Astrocyte of the spinal cord (primary cell): ENCODE measurements around the gene TRIP6.
A peak's percentile ranks its signal among the peaks of the same experiment; 100 is the strongest.

Experiments
- DNase-seq: peaks from one replicate; pipeline ENCODE4 v3.0.0; 2011; ENCODE audit warnings: low read depth, low spot score
- H3K4me3 ChIP-seq: 2 replicates; pipeline ENCODE4 v1.5.1; 2011; ENCODE audit warnings: low read depth, mild to moderate bottlenecking, low read length, moderate library complexity
- in situ Hi-C: cut with HindIII; loops from 2 replicates; pipeline ENCODE4 v1.10.0; 2017; ENCODE audit warnings: low sequenced_read_pairs
- TF ChIP-seq, protein P1 (sequence below): IDR thresholded peaks from 2 replicates; pipeline ENCODE4 v1.5.1; 2012; ENCODE audit warnings: low read depth, mild to moderate bottlenecking, low read length, inconsistent platforms

TRIP6 gene, protein sequence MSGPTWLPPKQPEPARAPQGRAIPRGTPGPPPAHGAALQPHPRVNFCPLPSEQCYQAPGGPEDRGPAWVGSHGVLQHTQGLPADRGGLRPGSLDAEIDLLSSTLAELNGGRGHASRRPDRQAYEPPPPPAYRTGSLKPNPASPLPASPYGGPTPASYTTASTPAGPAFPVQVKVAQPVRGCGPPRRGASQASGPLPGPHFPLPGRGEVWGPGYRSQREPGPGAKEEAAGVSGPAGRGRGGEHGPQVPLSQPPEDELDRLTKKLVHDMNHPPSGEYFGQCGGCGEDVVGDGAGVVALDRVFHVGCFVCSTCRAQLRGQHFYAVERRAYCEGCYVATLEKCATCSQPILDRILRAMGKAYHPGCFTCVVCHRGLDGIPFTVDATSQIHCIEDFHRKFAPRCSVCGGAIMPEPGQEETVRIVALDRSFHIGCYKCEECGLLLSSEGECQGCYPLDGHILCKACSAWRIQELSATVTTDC

DNA sequence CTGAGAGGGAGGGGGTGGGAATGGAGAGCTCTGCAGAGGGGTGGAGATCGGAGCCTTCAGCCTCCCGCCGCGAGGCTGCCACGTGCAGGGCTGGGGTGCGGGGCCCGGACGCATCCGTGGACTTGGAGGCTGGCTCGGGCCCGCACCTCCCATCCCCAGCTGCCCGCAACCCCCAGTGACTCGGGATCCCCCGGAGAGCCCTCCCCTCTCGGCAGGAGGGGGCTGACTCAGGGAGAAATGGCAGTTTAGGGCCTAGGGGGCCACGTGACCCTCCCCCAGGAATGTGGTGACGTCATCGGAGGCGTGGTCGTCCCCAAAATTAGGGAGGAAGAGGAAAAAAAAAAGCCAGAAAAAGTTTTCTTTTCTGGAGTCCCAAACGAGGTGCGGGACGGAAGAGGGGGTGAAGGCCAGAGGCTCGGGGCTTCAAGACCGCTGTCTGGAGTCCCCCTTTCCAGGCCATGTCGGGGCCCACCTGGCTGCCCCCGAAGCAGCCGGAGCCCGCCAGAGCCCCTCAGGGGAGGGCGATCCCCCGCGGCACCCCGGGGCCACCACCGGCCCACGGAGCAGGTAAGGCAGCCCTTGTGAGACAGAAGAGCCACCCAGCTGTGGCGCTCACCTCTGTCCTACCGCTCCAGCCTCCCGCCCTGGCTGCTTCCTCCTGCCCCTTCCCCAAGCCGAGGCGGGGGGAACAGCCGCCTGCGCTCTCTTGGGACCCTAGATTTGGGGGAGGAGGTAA lies at the start of gene TRIP6:
Gene TRIP6, plus strand, starts transcription at position 348 of the 736 bp plus-strand sequence. Its CDS starts 111 bp downstream, at position 459.
- DNase-seq, result peak; percentile 96
- TF ChIP-seq, protein P1, sequence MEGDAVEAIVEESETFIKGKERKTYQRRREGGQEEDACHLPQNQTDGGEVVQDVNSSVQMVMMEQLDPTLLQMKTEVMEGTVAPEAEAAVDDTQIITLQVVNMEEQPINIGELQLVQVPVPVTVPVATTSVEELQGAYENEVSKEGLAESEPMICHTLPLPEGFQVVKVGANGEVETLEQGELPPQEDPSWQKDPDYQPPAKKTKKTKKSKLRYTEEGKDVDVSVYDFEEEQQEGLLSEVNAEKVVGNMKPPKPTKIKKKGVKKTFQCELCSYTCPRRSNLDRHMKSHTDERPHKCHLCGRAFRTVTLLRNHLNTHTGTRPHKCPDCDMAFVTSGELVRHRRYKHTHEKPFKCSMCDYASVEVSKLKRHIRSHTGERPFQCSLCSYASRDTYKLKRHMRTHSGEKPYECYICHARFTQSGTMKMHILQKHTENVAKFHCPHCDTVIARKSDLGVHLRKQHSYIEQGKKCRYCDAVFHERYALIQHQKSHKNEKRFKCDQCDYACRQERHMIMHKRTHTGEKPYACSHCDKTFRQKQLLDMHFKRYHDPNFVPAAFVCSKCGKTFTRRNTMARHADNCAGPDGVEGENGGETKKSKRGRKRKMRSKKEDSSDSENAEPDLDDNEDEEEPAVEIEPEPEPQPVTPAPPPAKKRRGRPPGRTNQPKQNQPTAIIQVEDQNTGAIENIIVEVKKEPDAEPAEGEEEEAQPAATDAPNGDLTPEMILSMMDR, result no peak
- H3K4me3 ChIP-seq, result peak within 1 kb of the TSS; percentile 93
- in situ Hi-C loops, result no loop called here

DNA sequence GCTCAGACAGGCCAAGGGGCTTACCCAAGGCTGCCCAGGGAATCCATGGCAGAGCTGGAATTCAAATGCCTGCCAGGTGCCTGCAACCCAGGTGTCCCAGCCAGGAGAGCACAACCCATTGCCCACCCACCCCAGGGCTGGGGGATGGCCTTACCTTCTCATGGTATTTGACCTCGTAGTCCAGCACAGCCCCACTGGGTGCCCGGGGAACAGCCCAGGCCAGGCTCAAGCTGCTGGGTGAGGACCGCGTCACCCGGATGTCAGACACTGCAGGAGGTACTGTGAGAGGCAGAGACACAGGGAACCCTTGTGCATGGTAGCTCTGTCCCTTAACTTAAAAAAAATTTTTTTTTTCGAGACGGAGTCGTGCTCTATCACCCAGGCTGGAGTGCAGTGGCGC lies 48.8 kb upstream of the TRIP6 start:
- DNase-seq, result no peak
- in situ Hi-C loops, result no loop called here
- H3K4me3 ChIP-seq, result no peak overlapping the region
- TF ChIP-seq, protein P1, result no peak

DNA sequence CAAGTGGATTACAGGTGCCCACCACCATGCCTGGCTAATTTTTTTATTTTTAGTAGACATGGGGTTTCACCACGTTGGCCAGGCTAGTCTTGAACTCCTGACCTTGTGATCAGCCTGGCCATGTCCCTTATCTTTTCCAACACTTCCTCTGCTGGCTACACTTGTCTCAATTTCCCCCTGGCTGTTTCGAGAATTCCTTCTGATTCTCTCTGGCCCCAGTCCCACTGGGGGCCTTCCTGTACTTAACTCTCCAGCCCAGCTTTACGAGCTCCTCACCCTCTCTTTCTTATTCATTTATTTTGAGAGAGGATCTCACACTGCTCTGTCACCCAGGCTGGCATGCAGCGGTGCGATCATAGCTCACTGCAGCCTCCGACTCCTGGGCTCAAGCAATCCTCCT lies 48.4 kb upstream of the TRIP6 start:
- TF ChIP-seq, protein P1, result no peak
- DNase-seq, result no peak
- H3K4me3 ChIP-seq, result no peak overlapping the region
- in situ Hi-C loops, result no loop called here

DNA sequence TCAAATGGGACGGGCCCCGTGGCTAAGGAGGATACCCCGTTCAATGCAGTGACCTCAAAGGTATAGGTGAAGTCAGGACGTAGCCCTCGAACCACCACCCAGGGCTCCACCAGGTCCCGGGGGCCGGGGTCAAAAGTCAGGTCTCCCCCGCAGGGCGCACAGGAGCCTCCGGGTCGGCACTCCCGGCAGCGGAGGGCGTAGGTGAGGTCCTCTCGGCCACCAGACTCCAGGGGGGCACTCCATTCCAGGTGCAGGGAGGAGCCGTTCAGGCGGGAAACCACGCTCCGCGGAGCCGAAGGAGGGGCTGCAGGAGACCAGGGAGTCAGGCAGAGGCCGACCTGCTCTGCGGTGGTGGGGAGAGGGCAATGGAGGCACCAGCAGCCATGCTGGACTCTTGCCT lies 47.6 kb upstream of the TRIP6 start:
- TF ChIP-seq, protein P1, result no peak
- in situ Hi-C loops, result no loop called here
- DNase-seq, result no peak

DNA sequence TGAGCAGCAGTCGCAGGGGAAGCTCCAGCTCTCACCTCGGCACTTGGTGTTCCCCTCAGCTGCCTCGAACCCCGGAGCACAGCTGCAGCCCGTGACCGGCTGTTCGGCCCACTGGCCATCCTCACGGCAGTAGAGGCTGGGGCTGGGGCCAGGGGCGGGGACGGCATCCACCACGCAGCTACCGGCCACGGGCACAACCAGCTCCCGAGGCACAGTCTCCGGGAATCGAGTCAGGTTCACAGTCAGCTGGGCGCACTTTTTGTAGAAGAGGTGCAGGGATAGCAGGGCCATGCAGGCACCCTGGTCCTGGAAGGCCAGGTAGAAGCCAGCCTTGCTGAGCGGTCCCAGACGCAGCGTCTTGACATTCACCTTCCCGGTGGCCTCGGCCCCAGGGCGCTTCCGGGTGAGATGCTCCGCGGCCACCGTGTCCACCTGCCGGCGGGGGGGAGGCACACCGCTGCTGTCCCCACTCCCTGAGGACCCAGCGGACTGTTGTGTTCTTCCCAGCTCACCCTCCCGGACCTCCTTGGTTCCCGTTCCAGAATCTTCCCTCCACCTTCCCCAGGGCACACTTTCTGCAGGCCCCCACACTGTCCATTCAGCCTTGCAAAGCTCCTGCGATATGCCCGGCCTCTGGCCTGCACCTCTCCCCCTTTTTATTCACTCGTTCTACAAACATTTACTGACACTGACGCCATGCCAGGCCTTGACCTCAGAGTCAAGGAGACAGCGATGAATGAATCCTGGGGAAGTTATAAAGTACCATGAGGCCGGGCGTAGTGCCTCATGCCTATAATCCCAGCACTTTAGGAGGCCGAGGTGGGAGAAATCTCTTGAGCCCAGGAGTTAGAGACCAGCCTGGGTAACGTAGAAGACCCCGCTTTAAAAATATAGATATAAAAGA lies 44.7 kb upstream of the TRIP6 start:
- DNase-seq, result no peak
- TF ChIP-seq, protein P1, result no peak
- H3K4me3 ChIP-seq, result no peak overlapping the region
- in situ Hi-C loops, result no loop called here

More for the DNA sequence above, 47.6 kb upstream of the TRIP6 start:
- H3K4me3 ChIP-seq, result no peak overlapping the region

DNA sequence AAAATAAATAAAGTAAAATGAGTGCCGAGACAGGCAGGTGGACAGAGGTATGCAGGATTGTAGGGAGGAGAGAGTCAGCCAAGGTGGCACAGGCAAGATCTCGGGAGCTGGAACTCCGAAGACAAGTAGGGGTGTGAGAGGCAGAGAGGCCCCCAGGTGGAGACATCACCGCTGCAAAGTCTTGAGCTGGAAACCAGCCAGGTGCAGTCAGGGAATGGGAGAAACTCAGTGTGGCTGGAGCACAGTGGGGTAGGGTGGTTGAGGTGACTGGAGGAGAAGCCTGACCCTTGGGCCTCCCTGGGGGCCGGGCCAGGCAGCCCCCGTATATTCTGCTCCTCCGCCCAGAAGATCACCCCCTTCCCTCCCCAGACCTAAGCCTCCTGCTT lies 44.1 kb upstream of the TRIP6 start:
- DNase-seq, result no peak
- TF ChIP-seq, protein P1, result no peak
- in situ Hi-C loops, result no loop called here
- no peak overlapping the region for H3K4me3 ChIP-seq
